Upper lobe of left lung (tissue), 4 donors: Measurements from ENCODE around the gene ALDH8A1.

ENCODE experiments used
- CTCF ChIP-seq, 6 experiments: fragments of 450-650 bp in 4 of 6; fragments of 200-600 bp in 2 of 6; sonication (generic) in 2 of 6; IDR thresholded peaks; one replicate each; pipeline ENCODE4 v1.5.1; 2016 to 2019; ENCODE audit warnings: antibody characterized with exemption in 6 of 6
- EP300 ChIP-seq, 4 donors: sonication (generic); formaldehyde crosslinking; IDR thresholded peaks; one replicate each; pipeline ENCODE4 v1.5.1; 2017; ENCODE audit warnings: antibody characterized with exemption in 4 of 4, control low read depth in 2 of 4
- POLR2A ChIP-seq, 4 donors: fragments of 450-650 bp; IDR thresholded peaks; one replicate each; pipeline ENCODE4 v1.5.1; 2016 to 2017; ENCODE audit warnings: antibody characterized with exemption in 4 of 4, mild to moderate bottlenecking in 2 of 4
- POLR2AphosphoS5 ChIP-seq, 2 donors: sonication (generic); formaldehyde crosslinking; IDR thresholded peaks; one replicate each; pipeline ENCODE4 v1.5.1; 2017; ENCODE audit warnings: antibody characterized with exemption in 2 of 2

DNA sequence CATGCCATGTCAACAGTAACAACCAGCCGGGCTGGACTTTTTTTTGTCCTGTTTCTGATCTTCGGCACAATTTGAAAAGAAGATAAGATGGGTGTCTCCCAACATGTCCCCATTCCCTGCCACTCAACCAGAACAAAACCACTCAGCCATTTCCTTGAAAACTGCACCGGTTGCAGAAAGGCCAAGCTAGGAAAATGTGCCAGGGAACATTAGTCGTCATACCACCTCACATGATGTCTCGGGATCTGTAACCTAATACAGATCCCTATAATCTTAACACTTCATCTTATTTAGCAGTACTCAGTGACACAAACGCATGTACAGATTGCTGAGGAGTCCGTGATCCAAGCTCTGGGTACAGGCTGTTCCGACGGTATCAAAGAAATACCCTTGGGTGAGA, 46.5 kb downstream of the ALDH8A1 start:
- TF ChIP-seq POLR2AphosphoS5 (IDR thresholded peaks at IDR 0.05), result no peak
- TF ChIP-seq POLR2A (IDR thresholded peaks at IDR 0.05), result no peak
- TF ChIP-seq CTCF (IDR thresholded peaks at IDR 0.05), result no peak
- no peak for TF ChIP-seq EP300 (IDR thresholded peaks at IDR 0.05)
